SKM-1 (cell line): ENCODE data around the gene DNM1L.

Experiments used
- DNase-seq: peaks from one replicate; lab custom pipeline; 2025; ENCODE audit not compliant: unreplicated experiment; lab: John Stamatoyannopoulos, UW

The DNM1L gene

GRCh38 chr12:32755654-32756475 lies 76.8 kb downstream of the DNM1L start, which contains the start of gene YARS2:
Gene YARS2, minus strand, starts transcription at chr12:32755897. Its CDS starts 23 bp downstream, at chr12:32755874.
- DNase-seq = peak; percentile 67

GRCh38 chr12:32756476-32757066 lies 77.5 kb downstream of the DNM1L start:
- DNase-seq = no peak

GRCh38 chr12:32757157-32757556 lies 78.1 kb downstream of the DNM1L start:
- no peak for DNase-seq

GRCh38 chr12:32761716-32762115 lies 82.6 kb downstream of the DNM1L start:
- peak; percentile 13 for DNase-seq

GRCh38 chr12:32765906-32766305 lies 86.8 kb downstream of the DNM1L start:
- DNase-seq = no peak

GRCh38 chr12:32768518-32768917 lies 89.4 kb downstream of the DNM1L start:
- DNase-seq = no peak

- DNase-seq = no peak
Observed at GRCh38 chr12:32770141-32770540, 91.0 kb downstream of the DNM1L start.

- no peak for DNase-seq
Observed at GRCh38 chr12:32773691-32774090, 94.6 kb downstream of the DNM1L start.

- DNase-seq = no peak
Observed at GRCh38 chr12:32776258-32776657, 97.2 kb downstream of the DNM1L start.

- no peak for DNase-seq
Observed at GRCh38 chr12:32777159-32777558, 98.1 kb downstream of the DNM1L start.

GRCh38 chr12:32777691-32778175 lies 98.6 kb downstream of the DNM1L start:
- DNase-seq = no peak

- DNase-seq = no peak
Observed at GRCh38 chr12:32780071-32780470, 101.0 kb downstream of the DNM1L start.

- DNase-seq = no peak
Observed at GRCh38 chr12:32783029-32783428, 103.9 kb downstream of the DNM1L start.

- DNase-seq = no peak
Observed at GRCh38 chr12:32785557-32785956, 106.5 kb downstream of the DNM1L start.

- DNase-seq = no peak
Observed at GRCh38 chr12:32788405-32788804, 109.3 kb downstream of the DNM1L start.

GRCh38 chr12:32789446-32789845 lies 110.3 kb downstream of the DNM1L start:
- no peak for DNase-seq

- DNase-seq = no peak
Observed at GRCh38 chr12:32789916-32790315, 110.8 kb downstream of the DNM1L start.

GRCh38 chr12:32794281-32794680 lies 115.2 kb downstream of the DNM1L start:
- DNase-seq = no peak
